Endodermal cell (in vitro differentiated cells): ENCODE data around the gene CDC42EP2. TPM values are rescaled to one million over a fixed set of nuclear protein-coding genes. Genes with fewer than 3 reads are reported as not detected.

Experiments used
- DNase-seq: peaks from one replicate; pipeline ENCODE4 v3.0.0-alpha.2; 2017
- H3K27ac ChIP-seq: 2 replicates; pipeline ENCODE4 v1.5.1; 2013; ENCODE audit warnings: mild to moderate bottlenecking, low read depth, low read length, moderate library complexity
- H3K27me3 ChIP-seq: 2 replicates; pipeline ENCODE4 v1.6.1; 2013; ENCODE audit warnings: mild to moderate bottlenecking, low read length, moderate library complexity; ENCODE audit not compliant: insufficient read depth, control insufficient read depth, poor library complexity, severe bottlenecking
- H3K36me3 ChIP-seq: 2 replicates; pipeline ENCODE4 v1.7.0; 2013; ENCODE audit warnings: mild to moderate bottlenecking, low read length, moderate library complexity; ENCODE audit not compliant: control insufficient read depth, insufficient read depth
- H3K4me1 ChIP-seq: one replicate; pipeline ENCODE4 v1.7.0; 2013; ENCODE audit warnings: low read length; ENCODE audit not compliant: control insufficient read depth, insufficient read depth
- H3K4me3 ChIP-seq: 2 replicates; pipeline ENCODE4 v1.5.1; 2013; ENCODE audit warnings: mild to moderate bottlenecking, low read length, moderate library complexity
- H3K9ac ChIP-seq: 2 replicates; pipeline ENCODE4 v1.6.1; 2013; ENCODE audit warnings: mild to moderate bottlenecking, low read length, moderate library complexity; ENCODE audit not compliant: poor library complexity, severe bottlenecking; ENCODE audit errors: extremely low read depth
- H3K9me3 ChIP-seq: 2 replicates; pipeline ENCODE4 v1.6.1; 2013; ENCODE audit warnings: mild to moderate bottlenecking, low read length, moderate library complexity; ENCODE audit not compliant: control insufficient read depth
- H3K27ac Mint-ChIP-seq: 2 replicates; pipeline ENCODE4 v1.8.0; 2020; ENCODE audit warnings: mixed read lengths
- H3K27me3 Mint-ChIP-seq: 2 replicates; pipeline ENCODE4 v1.8.0; 2021; ENCODE audit warnings: mild to moderate bottlenecking, mixed read lengths; ENCODE audit not compliant: insufficient read depth
- H3K36me3 Mint-ChIP-seq: 2 replicates; pipeline ENCODE4 v1.8.0; 2020; ENCODE audit warnings: low read depth, mixed read lengths
- H3K4me1 Mint-ChIP-seq: 2 replicates; pipeline ENCODE4 v1.8.0; 2020; ENCODE audit warnings: mixed read lengths
- H3K4me3 Mint-ChIP-seq: 2 replicates; pipeline ENCODE4 v1.8.0; 2020; ENCODE audit warnings: mild to moderate bottlenecking, moderate library complexity, mixed read lengths
- H3K9me3 Mint-ChIP-seq: 2 replicates; pipeline ENCODE4 v1.8.0; 2020; ENCODE audit warnings: mild to moderate bottlenecking, mixed read lengths
- WGBS, 2 experiments: methylation state at CpG; one replicate each; pipeline versions ENCODE4 v1.1.5 to v1.1.7; 2013; ENCODE audit warnings: missing lambda C conversion rate in 2 of 2, mixed read lengths in 1 of 2; ENCODE audit not compliant: insufficient coverage in 1 of 2, insufficient read length in 1 of 2; 5-methylcytosine and 5-hydroxymethylcytosine counted together
- total RNA-seq, 2 donors: library from RNA; stranded (reverse); fragmentation: NEBNext Ultra II Directional in 1 of 2; extraction: Animal tissue kit (Norgen Biotek cat#: 25700) in 1 of 2; gene quantifications; 2 replicates in 1 of 2; 3 replicates in 1 of 2; pipeline ENCODE4 v1.2.1, GENCODE V29; 2021
- TF ChIP-seq, protein P1 (sequence below): fragments of 200-600 bp; sonication (generic); conservative IDR thresholded peaks from 2 replicates; pipeline ENCODE4 v1.5.0; 2021; ENCODE audit warnings: antibody characterized with exemption, mild to moderate bottlenecking

The CDC42EP2 gene
- total RNA-seq, 2 donors from 2014 or later: 5.9 to 6.9 TPM

DNA sequence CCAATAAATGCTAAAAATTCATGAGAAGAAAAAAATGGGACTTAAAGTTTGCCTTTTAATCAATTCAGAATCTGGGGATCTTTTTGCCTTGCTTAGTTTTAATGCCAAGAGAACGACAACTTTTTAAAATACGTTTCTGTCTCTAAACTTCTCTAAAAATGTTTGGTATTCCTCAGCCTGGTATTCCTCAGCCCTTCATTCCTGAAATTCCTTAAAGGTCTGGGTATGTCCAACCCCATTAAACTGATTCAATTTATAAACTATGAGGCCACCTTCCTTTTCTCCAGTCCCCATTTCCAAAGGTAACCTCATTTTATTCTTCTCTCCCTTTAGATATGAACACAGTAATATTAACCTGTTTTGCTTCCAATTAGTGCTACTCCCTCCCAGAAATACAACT is 36.3 kb upstream of the CDC42EP2 start:
- Mint-ChIP-seq H3K4me3 (no peak overlapping the region), H3K9me3 (no peaks in the 10 kb centered on the region), H3K27ac (peak overlapping the region; percentile 76), H3K36me3 (peaks cover 52% of the 10 kb centered on the region), H3K4me1 (peaks cover 7% of the 10 kb centered on the region), H3K27me3 (no peaks in the 10 kb centered on the region)
- H3K27ac ChIP-seq: no peak overlapping the region
- no peaks in the 10 kb centered on the region for H3K4me1 ChIP-seq
- DNase-seq: no peak
- 91 to 95% methylated on average over 2 of the region's 2 CpGs for WGBS, 2 experiments
- TF ChIP-seq, protein P1, sequence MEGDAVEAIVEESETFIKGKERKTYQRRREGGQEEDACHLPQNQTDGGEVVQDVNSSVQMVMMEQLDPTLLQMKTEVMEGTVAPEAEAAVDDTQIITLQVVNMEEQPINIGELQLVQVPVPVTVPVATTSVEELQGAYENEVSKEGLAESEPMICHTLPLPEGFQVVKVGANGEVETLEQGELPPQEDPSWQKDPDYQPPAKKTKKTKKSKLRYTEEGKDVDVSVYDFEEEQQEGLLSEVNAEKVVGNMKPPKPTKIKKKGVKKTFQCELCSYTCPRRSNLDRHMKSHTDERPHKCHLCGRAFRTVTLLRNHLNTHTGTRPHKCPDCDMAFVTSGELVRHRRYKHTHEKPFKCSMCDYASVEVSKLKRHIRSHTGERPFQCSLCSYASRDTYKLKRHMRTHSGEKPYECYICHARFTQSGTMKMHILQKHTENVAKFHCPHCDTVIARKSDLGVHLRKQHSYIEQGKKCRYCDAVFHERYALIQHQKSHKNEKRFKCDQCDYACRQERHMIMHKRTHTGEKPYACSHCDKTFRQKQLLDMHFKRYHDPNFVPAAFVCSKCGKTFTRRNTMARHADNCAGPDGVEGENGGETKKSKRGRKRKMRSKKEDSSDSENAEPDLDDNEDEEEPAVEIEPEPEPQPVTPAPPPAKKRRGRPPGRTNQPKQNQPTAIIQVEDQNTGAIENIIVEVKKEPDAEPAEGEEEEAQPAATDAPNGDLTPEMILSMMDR: no peak
- H3K27me3 ChIP-seq: no peaks in the 10 kb centered on the region
- H3K9me3 ChIP-seq: no peaks in the 10 kb centered on the region
- H3K9ac ChIP-seq: no peak overlapping the region
- peaks cover 66% of the 10 kb centered on the region for H3K36me3 ChIP-seq
- H3K4me3 ChIP-seq: no peak overlapping the region

DNA sequence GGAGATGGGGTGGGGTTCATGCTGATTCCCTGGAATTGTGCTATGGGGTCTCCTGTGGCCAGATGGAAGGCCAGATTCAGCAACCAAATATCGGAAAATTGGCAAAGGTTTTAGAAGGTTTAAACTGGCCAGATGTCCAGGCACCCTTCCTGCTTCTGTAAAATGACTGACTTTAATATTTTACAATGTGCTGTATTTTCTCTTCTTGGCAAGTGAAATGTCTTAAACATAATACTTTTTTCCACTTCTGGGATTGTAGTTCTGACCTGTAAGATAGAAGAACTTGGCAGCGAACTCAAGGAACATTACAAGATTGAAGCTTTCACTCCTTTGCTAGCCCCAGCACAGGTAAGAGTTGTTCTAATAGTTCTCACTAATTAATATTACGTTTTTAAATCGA is 35.4 kb upstream of the CDC42EP2 start:
- H3K36me3 Mint-ChIP-seq: peaks cover 59% of the 10 kb centered on the region

DNA sequence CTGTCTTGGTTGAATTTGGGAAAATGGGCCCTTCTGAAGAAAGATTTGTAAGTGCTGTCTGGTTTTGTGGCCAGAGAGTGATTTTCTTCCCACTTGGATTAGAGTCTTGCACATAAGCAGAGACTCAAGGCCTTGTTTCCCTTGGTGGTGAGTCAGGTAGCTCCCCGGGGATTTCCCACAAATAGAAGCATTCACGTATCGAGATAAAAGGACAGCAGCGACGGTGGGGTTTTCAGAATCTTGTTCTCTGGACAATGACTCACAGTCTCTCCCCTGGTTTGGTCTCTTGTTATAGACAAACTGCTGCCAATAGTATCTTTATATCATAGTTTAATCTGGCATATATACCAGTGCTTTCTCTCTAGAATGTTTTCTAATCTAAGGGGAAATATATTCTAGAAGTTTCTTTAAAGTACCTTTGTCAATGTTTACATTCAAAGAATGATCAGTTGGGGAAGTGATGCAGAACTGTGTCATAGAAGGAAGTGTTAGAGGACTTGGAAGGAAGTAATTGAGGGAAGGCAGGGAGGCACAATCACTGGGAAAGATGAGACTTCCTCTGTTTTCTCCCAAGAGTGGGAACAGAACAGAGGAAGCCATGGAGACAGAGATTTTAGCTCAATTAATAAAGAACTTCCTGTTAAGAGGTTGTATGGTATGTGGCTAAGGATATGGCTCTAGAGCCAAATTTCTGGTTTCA is 34.8 kb upstream of the CDC42EP2 start:
- WGBS, 2 experiments: 85 to 93% methylated on average over 5 of the region's 5 CpGs
- no peak overlapping the region for H3K9ac ChIP-seq

More for the DNA sequence above, 35.4 kb upstream of the CDC42EP2 start:
- Histone ChIP-seq H3K27me3 (no peaks in the 10 kb centered on the region), H3K9ac (no peak overlapping the region), H3K27ac (no peak overlapping the region), H3K9me3 (no peaks in the 10 kb centered on the region), H3K36me3 (peaks cover 75% of the 10 kb centered on the region), H3K4me1 (no peaks in the 10 kb centered on the region), H3K4me3 (no peak overlapping the region)
- DNase-seq: no peak
- H3K27me3 Mint-ChIP-seq: no peaks in the 10 kb centered on the region
- no peak overlapping the region for H3K27ac Mint-ChIP-seq
- WGBS, 2 experiments: 93 to 100% methylated on average over 2 to 4 of the region's 4 CpGs
- H3K9me3 Mint-ChIP-seq: no peaks in the 10 kb centered on the region
- no peak overlapping the region for H3K4me3 Mint-ChIP-seq
- peaks cover 7% of the 10 kb centered on the region for H3K4me1 Mint-ChIP-seq
- TF ChIP-seq, protein P1: no peak

More for the DNA sequence above, 34.8 kb upstream of the CDC42EP2 start:
- H3K9me3 ChIP-seq: no peaks in the 10 kb centered on the region
- no peaks in the 10 kb centered on the region for H3K9me3 Mint-ChIP-seq
- no peaks in the 10 kb centered on the region for H3K4me1 ChIP-seq
- TF ChIP-seq, protein P1: no peak
- H3K36me3 Mint-ChIP-seq: peaks cover 64% of the 10 kb centered on the region
- peaks cover 80% of the 10 kb centered on the region for H3K36me3 ChIP-seq
- H3K27ac Mint-ChIP-seq: no peak overlapping the region
- H3K4me3 ChIP-seq: no peak overlapping the region
- no peak for DNase-seq
- no peak overlapping the region for H3K27ac ChIP-seq
- no peaks in the 10 kb centered on the region for H3K27me3 Mint-ChIP-seq
- H3K27me3 ChIP-seq: no peaks in the 10 kb centered on the region
- H3K4me3 Mint-ChIP-seq: no peak overlapping the region
- H3K4me1 Mint-ChIP-seq: peaks cover 7% of the 10 kb centered on the region
